ENCODE results near the gene ANKRD49. TPM values are rescaled to one million over a fixed set of nuclear protein-coding genes. Genes with fewer than 3 reads are reported as not detected.

ANKRD49 gene, protein sequence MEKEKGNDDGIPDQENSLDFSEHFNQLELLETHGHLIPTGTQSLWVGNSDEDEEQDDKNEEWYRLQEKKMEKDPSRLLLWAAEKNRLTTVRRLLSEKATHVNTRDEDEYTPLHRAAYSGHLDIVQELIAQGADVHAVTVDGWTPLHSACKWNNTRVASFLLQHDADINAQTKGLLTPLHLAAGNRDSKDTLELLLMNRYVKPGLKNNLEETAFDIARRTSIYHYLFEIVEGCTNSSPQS
- 10 to 100 TPM in 3 of 4 donors, 1 to 10 TPM in 1; 5.0 to 23.4 (median 18.2) TPM for total RNA-seq

GRCh38 chr11:94493281-94494125 is at the start of gene ANKRD49, which contains the start of gene MRE11:
ANKRD49 (plus strand) TSS chr11:94493984; CDS start chr11:94496694, 2,710 bp downstream.
MRE11 (minus strand) TSS chr11:94493844; CDS start chr11:94492801, 1,043 bp downstream.
- DNase-seq (ENCODE audit: low spot score in 2 of 2), result peak; percentile 98 to 99
- TF ChIP-seq POLR2A (IDR thresholded peaks at IDR 0.05) (peak in 1 of 2 donors; percentile 73), POLR2AphosphoS5 (IDR thresholded peaks at IDR 0.05) (peak in 1 of 3 donors; percentile 72)
- TF ChIP-seq, protein P1, sequence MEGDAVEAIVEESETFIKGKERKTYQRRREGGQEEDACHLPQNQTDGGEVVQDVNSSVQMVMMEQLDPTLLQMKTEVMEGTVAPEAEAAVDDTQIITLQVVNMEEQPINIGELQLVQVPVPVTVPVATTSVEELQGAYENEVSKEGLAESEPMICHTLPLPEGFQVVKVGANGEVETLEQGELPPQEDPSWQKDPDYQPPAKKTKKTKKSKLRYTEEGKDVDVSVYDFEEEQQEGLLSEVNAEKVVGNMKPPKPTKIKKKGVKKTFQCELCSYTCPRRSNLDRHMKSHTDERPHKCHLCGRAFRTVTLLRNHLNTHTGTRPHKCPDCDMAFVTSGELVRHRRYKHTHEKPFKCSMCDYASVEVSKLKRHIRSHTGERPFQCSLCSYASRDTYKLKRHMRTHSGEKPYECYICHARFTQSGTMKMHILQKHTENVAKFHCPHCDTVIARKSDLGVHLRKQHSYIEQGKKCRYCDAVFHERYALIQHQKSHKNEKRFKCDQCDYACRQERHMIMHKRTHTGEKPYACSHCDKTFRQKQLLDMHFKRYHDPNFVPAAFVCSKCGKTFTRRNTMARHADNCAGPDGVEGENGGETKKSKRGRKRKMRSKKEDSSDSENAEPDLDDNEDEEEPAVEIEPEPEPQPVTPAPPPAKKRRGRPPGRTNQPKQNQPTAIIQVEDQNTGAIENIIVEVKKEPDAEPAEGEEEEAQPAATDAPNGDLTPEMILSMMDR (IDR thresholded peaks at IDR 0.05), result no peak
- Histone ChIP-seq H3K27ac (peak within 1 kb of the TSS; percentile 89), H3K27me3 (no peaks in the 10 kb centered on the region), H3K4me3 (peak within 1 kb of the TSS; percentile 91), H3K9me3 (no peaks in the 10 kb centered on the region), H3K4me1 (peaks cover 25% of the 10 kb centered on the region), H3K36me3 (peaks cover 31% of the 10 kb centered on the region)
- WGBS, result under 1% methylated on average over 53 of the region's 55 CpGs

- WGBS, result 100% methylated on average over 1 of the region's 1 CpG
- no peak for DNase-seq (ENCODE audit: low spot score in 2 of 2)
- Histone ChIP-seq H3K9me3 (no peaks in the 10 kb centered on the region), H3K27ac (no peak overlapping the region), H3K4me1 (no peaks in the 10 kb centered on the region), H3K36me3 (peaks cover 50% of the 10 kb centered on the region), H3K4me3 (no peak overlapping the region), H3K27me3 (no peaks in the 10 kb centered on the region)
- no peak for TF ChIP-seq POLR2A (IDR thresholded peaks at IDR 0.05)
- no peak for TF ChIP-seq POLR2AphosphoS5 (IDR thresholded peaks at IDR 0.05)
These were observed 48.1 kb upstream of the ANKRD49 start for GRCh38 chr11:94445641-94446040.

DNA sequence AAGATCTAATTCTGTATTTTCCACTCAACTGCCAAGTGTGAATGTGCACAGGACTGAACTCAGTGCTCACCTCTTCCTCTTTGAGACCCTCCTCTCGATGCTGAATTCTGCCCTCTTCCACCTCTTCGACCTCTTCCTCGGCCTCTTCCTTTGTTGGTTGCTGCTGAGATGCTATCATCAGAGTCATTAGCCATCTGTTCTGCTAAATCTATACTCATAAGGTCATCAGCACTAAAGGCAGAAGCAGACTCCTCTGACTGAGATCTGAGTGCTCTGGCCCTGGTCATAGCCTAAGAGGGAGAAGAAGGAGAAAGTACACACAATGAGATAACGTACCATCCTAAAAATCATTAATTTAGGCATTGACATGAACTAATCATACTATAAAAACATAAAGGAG is 46.6 kb upstream of the ANKRD49 start:
- no peaks in the 10 kb centered on the region for H3K27me3 ChIP-seq
- no peaks in the 10 kb centered on the region for H3K9me3 ChIP-seq
- TF ChIP-seq EP300 (IDR thresholded peaks at IDR 0.05), result no peak
- TF ChIP-seq, protein P1 (IDR thresholded peaks at IDR 0.05), result no peak
- no peak for TF ChIP-seq POLR2A (IDR thresholded peaks at IDR 0.05)
- TF ChIP-seq POLR2AphosphoS5 (IDR thresholded peaks at IDR 0.05), result no peak
- peaks cover 50% of the 10 kb centered on the region for H3K36me3 ChIP-seq
- H3K4me1 ChIP-seq, result no peaks in the 10 kb centered on the region
- no peak for DNase-seq (ENCODE audit: low spot score in 2 of 2)
- no peak overlapping the region for H3K27ac ChIP-seq
- 89% methylated on average over 4 of the region's 4 CpGs for WGBS
- no peak overlapping the region for H3K4me3 ChIP-seq

- no peaks in the 10 kb centered on the region for H3K9me3 ChIP-seq
- no peaks in the 10 kb centered on the region for H3K27me3 ChIP-seq
- 94% methylated on average over 1 of the region's 1 CpG for WGBS
- TF ChIP-seq EP300 (IDR thresholded peaks at IDR 0.05) (no peak), POLR2AphosphoS5 (IDR thresholded peaks at IDR 0.05) (no peak), POLR2A (IDR thresholded peaks at IDR 0.05) (no peak)
- TF ChIP-seq, protein P1 (IDR thresholded peaks at IDR 0.05), result no peak
- H3K36me3 ChIP-seq, result peaks cover 46% of the 10 kb centered on the region
- H3K27ac ChIP-seq, result no peak overlapping the region
- no peak for DNase-seq (ENCODE audit: low spot score in 2 of 2)
- H3K4me1 ChIP-seq, result no peaks in the 10 kb centered on the region
- H3K4me3 ChIP-seq, result no peak overlapping the region
These were observed 44.8 kb upstream of the ANKRD49 start for GRCh38 chr11:94449029-94449428.

DNA sequence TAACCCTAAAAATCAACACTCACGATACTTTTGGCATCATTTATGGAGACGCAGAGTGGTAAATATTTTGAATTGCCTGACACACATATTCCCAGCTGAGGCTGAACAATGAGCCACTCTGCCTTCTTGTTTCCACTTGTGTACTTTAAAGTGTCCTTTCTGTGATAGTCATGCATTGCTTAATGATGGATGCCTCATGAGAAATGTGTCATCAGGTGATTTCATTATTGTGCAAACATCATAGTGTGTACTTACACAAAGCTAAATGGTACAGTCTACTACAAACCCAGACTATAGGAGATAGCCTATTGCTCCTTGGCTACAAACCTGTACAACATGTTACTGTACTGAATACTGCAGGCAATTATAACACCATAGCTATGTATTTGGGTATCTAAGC is 44.3 kb upstream of the ANKRD49 start:
- no peak for TF ChIP-seq EP300 (IDR thresholded peaks at IDR 0.05)
- TF ChIP-seq, protein P1 (IDR thresholded peaks at IDR 0.05), result no peak
- no peak for TF ChIP-seq POLR2A (IDR thresholded peaks at IDR 0.05)
- TF ChIP-seq POLR2AphosphoS5 (IDR thresholded peaks at IDR 0.05), result no peak
- no peaks in the 10 kb centered on the region for H3K9me3 ChIP-seq
- H3K27me3 ChIP-seq, result no peaks in the 10 kb centered on the region
- 84% methylated on average over 2 of the region's 2 CpGs for WGBS
- no peak overlapping the region for H3K27ac ChIP-seq
- DNase-seq (ENCODE audit: low spot score in 2 of 2), result no peak
- H3K36me3 ChIP-seq, result peaks cover 44% of the 10 kb centered on the region
- H3K4me1 ChIP-seq, result no peaks in the 10 kb centered on the region
- H3K4me3 ChIP-seq, result no peak overlapping the region
